RPMI7951 (cell line): ENCODE measurements around the gene VPS18. TPM values are rescaled to one million over a fixed set of nuclear protein-coding genes. Genes with fewer than 3 reads are reported as not detected.
A peak's percentile ranks its signal among the peaks of the same experiment; 100 is the strongest.

ENCODE experiments used
- DNase-seq: peaks from one replicate; pipeline ENCODE4 v3.0.0-alpha.2; 2012; ENCODE audit warnings: low read depth
- total RNA-seq: library from RNA; depleted of rRNA; stranded (reverse); fragments of >200 nt; shearing (Covaris generic); gene quantifications from 2 replicates; pipeline ENCODE4 v1.2.3, GENCODE V29; 2014

VPS18 gene
- total RNA-seq, 1 experiment from 2014 or later: 14.9 TPM

GRCh38 chr15:40899536-40900207 is 5.4 kb downstream of the VPS18 start:
- no peak for DNase-seq

GRCh38 chr15:40900256-40901052 is 6.2 kb downstream of the VPS18 start:
- no peak for DNase-seq

- no peak for DNase-seq
Observed at GRCh38 chr15:40901053-40901443, 6.8 kb downstream of the VPS18 start.

GRCh38 chr15:40902605-40903561 is 8.6 kb downstream of the VPS18 start:
- peak; percentile 35 for DNase-seq

- DNase-seq: no peak
Observed at GRCh38 chr15:40904552-40905201, 10.4 kb downstream of the VPS18 start.

GRCh38 chr15:40906091-40906990 is 12.1 kb downstream of the VPS18 start:
- peak; percentile 100 for DNase-seq

GRCh38 chr15:40906991-40907802 is 12.9 kb downstream of the VPS18 start:
- peak; percentile 75 for DNase-seq

- DNase-seq: no peak
Observed at GRCh38 chr15:40908095-40908494, 13.8 kb downstream of the VPS18 start.

GRCh38 chr15:40909662-40910630 is 15.7 kb downstream of the VPS18 start:
- peak; percentile 94 for DNase-seq

GRCh38 chr15:40911141-40911540 is 16.9 kb downstream of the VPS18 start:
- no peak for DNase-seq

GRCh38 chr15:40911693-40912092 is 17.4 kb downstream of the VPS18 start:
- no peak for DNase-seq

- DNase-seq: no peak
Observed at GRCh38 chr15:40912478-40912877, 18.2 kb downstream of the VPS18 start.

GRCh38 chr15:40914013-40914412 is 19.8 kb downstream of the VPS18 start:
- no peak for DNase-seq

GRCh38 chr15:40914486-40914885 is 20.2 kb downstream of the VPS18 start:
- no peak for DNase-seq

- no peak for DNase-seq
Observed at GRCh38 chr15:40915116-40915661, 20.9 kb downstream of the VPS18 start.

- DNase-seq: no peak
Observed at GRCh38 chr15:40915679-40916078, 21.4 kb downstream of the VPS18 start.

- DNase-seq: no peak
Observed at GRCh38 chr15:40917585-40917984, 23.3 kb downstream of the VPS18 start.

GRCh38 chr15:40918146-40918798 is 24.0 kb downstream of the VPS18 start:
- DNase-seq: no peak
